ENCODE data around the gene UBA6. TPM values are rescaled to one million over a fixed set of nuclear protein-coding genes. Genes with fewer than 3 reads are reported as not detected.

The UBA6 gene
- total RNA-seq, 1 experiment from 2014 or later = 72.2 TPM

DNA sequence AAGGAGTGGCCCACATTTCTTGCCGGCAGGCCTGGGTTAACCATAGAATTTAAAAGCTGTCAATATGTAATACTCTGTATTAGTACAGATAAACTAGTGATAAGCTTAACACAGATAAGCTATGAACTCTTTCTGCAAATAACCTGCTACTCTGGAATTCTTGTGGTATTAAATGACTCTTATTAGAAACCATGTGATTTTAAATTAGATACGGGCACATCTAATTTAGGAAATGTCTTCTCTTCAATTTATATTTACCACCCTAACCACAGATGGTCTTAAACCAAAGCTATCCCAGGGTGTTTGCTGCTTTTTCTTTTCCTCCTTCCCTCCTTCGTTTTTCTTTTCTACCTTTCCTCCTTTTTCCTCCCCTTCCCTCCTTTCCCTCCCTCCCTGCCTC, 48.3 kb upstream of the UBA6 start:
- Histone ChIP-seq H3K9me3 (ENCODE audit: control insufficient read depth, low read depth, low read length) (no peaks in the 10 kb centered on the region), H3K4me2 (ENCODE audit: insufficient read depth, insufficient read length, low read length) (no peak overlapping the region), H3K79me1 (ENCODE audit: insufficient read depth, low read depth, low read length, poor library complexity, severe bottlenecking) (no peaks in the 10 kb centered on the region), H3K9ac (ENCODE audit: extremely low read depth, insufficient read length, low read length) (no peak overlapping the region), H3K23me2 (ENCODE audit: insufficient read length, low read depth, low read length, poor library complexity, severe bottlenecking) (no peaks in the 10 kb centered on the region), H4K5ac (ENCODE audit: insufficient read length, low read depth, low read length) (no peak overlapping the region), H2AFZ (ENCODE audit: low read length) (no peak overlapping the region), H3K14ac (ENCODE audit: insufficient read depth, low read length) (no peak overlapping the region), H4K20me1 (ENCODE audit: control insufficient read depth, insufficient read depth, insufficient read length) (no peaks in the 10 kb centered on the region), H2BK120ac (ENCODE audit: low read depth, low read length, poor library complexity, severe bottlenecking) (no peak overlapping the region), H3K4ac (ENCODE audit: low read depth, low read length) (no peak overlapping the region), H3K4me1 (ENCODE audit: insufficient read depth, low read length) (no peaks in the 10 kb centered on the region), H2BK12ac (ENCODE audit: insufficient read length, low read depth, low read length) (no peak overlapping the region), H3K18ac (ENCODE audit: insufficient read length, low read depth, low read length) (no peak overlapping the region), H2AK5ac (ENCODE audit: insufficient read length, low read length) (no peak overlapping the region), H2BK5ac (ENCODE audit: insufficient read length, low read length) (no peak overlapping the region), H3T11ph (ENCODE audit: low read length) (no peak overlapping the region), H3K79me2 (ENCODE audit: insufficient read depth, low read length) (no peaks in the 10 kb centered on the region), H2BK20ac (ENCODE audit: low read depth, low read length, poor library complexity, severe bottlenecking) (no peak overlapping the region), H4K8ac (replicated peaks; ENCODE audit: insufficient read length, low read depth, low read length) (no peak overlapping the region), H3K27me3 (ENCODE audit: insufficient read depth, low read length) (no peaks in the 10 kb centered on the region), H2BK15ac (ENCODE audit: low read depth, low read length) (no peak overlapping the region), H3K56ac (ENCODE audit: insufficient read length, low read depth, low read length) (no peak overlapping the region), H3K23ac (ENCODE audit: insufficient read length, low read depth, low read length) (no peak overlapping the region), H3K27ac (ENCODE audit: insufficient read length, low read depth, low read length) (no peak overlapping the region), H4K91ac (ENCODE audit: insufficient read length, low read depth, low read length) (no peak overlapping the region)
- Mint-ChIP-seq H3K27me3 (ENCODE audit: low read depth) (no peaks in the 10 kb centered on the region), H3K36me3 (ENCODE audit: insufficient read depth in 1 of 3, low read depth in 3 of 3) (no peaks in the 10 kb centered on the region), H3K4me3 (no peak overlapping the region), H3K4me1 (no peaks in the 10 kb centered on the region), H3K27ac (no peak overlapping the region; a peak in 1 of 7 replicates), H3K9me3 (no peaks in the 10 kb centered on the region)
- no CpG with 5 or more reads among the region's 3 CpGs for WGBS (ENCODE audit: extremely low coverage, insufficient read length, low lambda C conversion rate)
- DNase-seq = no peak
- TF ChIP-seq, protein P1, sequence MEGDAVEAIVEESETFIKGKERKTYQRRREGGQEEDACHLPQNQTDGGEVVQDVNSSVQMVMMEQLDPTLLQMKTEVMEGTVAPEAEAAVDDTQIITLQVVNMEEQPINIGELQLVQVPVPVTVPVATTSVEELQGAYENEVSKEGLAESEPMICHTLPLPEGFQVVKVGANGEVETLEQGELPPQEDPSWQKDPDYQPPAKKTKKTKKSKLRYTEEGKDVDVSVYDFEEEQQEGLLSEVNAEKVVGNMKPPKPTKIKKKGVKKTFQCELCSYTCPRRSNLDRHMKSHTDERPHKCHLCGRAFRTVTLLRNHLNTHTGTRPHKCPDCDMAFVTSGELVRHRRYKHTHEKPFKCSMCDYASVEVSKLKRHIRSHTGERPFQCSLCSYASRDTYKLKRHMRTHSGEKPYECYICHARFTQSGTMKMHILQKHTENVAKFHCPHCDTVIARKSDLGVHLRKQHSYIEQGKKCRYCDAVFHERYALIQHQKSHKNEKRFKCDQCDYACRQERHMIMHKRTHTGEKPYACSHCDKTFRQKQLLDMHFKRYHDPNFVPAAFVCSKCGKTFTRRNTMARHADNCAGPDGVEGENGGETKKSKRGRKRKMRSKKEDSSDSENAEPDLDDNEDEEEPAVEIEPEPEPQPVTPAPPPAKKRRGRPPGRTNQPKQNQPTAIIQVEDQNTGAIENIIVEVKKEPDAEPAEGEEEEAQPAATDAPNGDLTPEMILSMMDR (conservative IDR thresholded peaks at IDR 0.05) = no peak

Measured in H9 (cell line).